ENCODE results near the gene RGS12. TPM values are rescaled to one million over a fixed set of nuclear protein-coding genes. Genes with fewer than 3 reads are reported as not detected.

RGS12 gene
- total RNA-seq, 4 donors from 2014 or later, result 3.5 to 63.8 (median 40.1) TPM

- Histone ChIP-seq H3K27ac (peak overlapping the region; percentile 27 to 38), H3K9me3 (no peaks in the 10 kb centered on the region), H3K4me1 (no peaks in the 10 kb centered on the region), H3K4me3 (no peak overlapping the region), H3K36me3 (no peaks in the 10 kb centered on the region), H3K27me3 (no peaks in the 10 kb centered on the region)
- DNase-seq, result peak in 1 of 2 donors; percentile 18
- intact Hi-C loops (cut with DNase I; ENCODE audit: low total_unique reads), result no loop called here
- TF ChIP-seq CTCF (IDR thresholded peaks at IDR 0.05) (no peak), POLR2A (IDR thresholded peaks at IDR 0.05) (no peak)
These were observed 38.9 kb downstream of the RGS12 start for GRCh38 chr4:3331511-3332394.

- H3K4me3 ChIP-seq, result no peak overlapping the region
- no peaks in the 10 kb centered on the region for H3K9me3 ChIP-seq
- no peaks in the 10 kb centered on the region for H3K36me3 ChIP-seq
- TF ChIP-seq CTCF (IDR thresholded peaks at IDR 0.05), result no peak
- TF ChIP-seq POLR2A (IDR thresholded peaks at IDR 0.05), result no peak
- no peak overlapping the region for H3K27ac ChIP-seq
- no peaks in the 10 kb centered on the region for H3K27me3 ChIP-seq
- no peak for DNase-seq
- H3K4me1 ChIP-seq, result no peaks in the 10 kb centered on the region
- intact Hi-C loops (cut with DNase I; ENCODE audit: low total_unique reads), result no loop called here
These were observed 39.7 kb downstream of the RGS12 start for GRCh38 chr4:3332498-3332897.

DNA sequence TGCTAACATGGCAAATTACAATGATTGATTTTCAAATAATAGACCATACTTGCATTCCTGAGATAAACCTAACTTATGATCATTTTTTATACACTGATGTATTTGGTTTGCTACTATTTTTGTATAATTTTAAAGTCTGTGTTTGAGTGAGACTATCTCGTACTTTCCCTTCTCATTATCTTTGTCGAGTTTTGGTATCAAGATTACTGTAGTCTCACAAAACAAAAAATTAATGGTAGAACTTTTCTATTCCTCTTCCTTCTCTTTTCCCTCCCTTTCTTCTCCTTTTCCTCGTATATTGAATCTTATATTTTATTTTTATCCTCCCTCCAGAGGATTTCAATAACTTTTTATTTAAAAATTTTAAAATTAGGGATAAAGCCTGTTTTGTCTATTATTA lies 41.5 kb downstream of the RGS12 start:
- H3K4me3 ChIP-seq, result no peak overlapping the region
- H3K27ac ChIP-seq, result no peak overlapping the region
- intact Hi-C loops (cut with DNase I; ENCODE audit: low total_unique reads), result no loop called here
- no peaks in the 10 kb centered on the region for H3K36me3 ChIP-seq
- no peak for DNase-seq
- TF ChIP-seq CTCF (IDR thresholded peaks at IDR 0.05), result no peak
- no peak for TF ChIP-seq POLR2A (IDR thresholded peaks at IDR 0.05)
- no peaks in the 10 kb centered on the region for H3K9me3 ChIP-seq
- no peaks in the 10 kb centered on the region for H3K4me1 ChIP-seq
- H3K27me3 ChIP-seq, result no peaks in the 10 kb centered on the region

DNA sequence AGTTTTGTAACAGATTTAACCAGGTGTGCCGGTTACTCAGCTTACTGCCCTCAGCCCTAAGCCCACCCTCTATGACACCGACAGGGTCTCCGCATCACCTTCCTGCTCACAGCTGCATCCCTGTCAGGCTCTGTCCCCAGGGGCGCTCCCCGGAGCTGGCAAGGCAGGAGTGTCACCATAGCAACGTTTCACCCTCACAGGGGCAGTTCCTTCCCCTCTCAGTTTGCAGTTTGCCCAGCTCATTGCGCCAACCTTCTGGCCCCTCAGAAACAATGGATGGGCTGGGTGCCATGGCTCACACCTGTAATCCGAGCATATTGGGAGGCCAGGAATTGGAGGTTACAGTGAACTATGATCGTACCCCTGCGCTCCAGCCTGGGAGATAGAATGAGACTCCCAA lies 42.6 kb downstream of the RGS12 start:
- intact Hi-C loops (cut with DNase I; ENCODE audit: low total_unique reads), result no loop called here
- TF ChIP-seq POLR2A (IDR thresholded peaks at IDR 0.05) (no peak), CTCF (IDR thresholded peaks at IDR 0.05) (no peak)
- Histone ChIP-seq H3K27ac (no peak overlapping the region), H3K4me1 (no peaks in the 10 kb centered on the region), H3K27me3 (no peaks in the 10 kb centered on the region), H3K36me3 (no peaks in the 10 kb centered on the region), H3K9me3 (no peaks in the 10 kb centered on the region), H3K4me3 (no peak overlapping the region)
- peak in 1 of 2 donors; percentile 18 for DNase-seq

DNA sequence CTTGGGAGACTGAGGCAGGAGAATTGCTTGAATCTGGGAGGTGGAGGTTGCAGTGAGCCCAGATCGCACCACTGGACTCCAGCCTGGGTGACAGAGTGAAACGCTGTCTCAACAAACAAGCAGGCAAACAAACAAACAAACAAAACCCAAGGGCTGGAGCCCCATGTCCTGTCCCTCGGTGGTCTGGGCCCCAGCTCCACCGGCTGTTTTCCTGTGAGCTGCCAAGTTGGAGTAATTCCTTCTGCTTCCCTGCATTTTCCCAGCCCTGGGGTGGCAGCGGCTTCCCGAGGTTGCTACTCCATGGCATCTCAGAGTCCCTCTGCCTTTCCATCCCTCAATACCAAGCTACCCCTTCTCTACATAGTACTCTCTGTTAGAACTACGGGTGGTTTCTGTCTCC lies 43.2 kb downstream of the RGS12 start:
- intact Hi-C loops (cut with DNase I; ENCODE audit: low total_unique reads), result no loop called here
- Histone ChIP-seq H3K4me3 (no peak overlapping the region), H3K9me3 (no peaks in the 10 kb centered on the region), H3K27me3 (no peaks in the 10 kb centered on the region), H3K27ac (no peak overlapping the region), H3K36me3 (no peaks in the 10 kb centered on the region), H3K4me1 (no peaks in the 10 kb centered on the region)
- TF ChIP-seq POLR2A (IDR thresholded peaks at IDR 0.05), result no peak
- TF ChIP-seq CTCF (IDR thresholded peaks at IDR 0.05), result no peak
- DNase-seq, result no peak
